ENCODE measurements around the gene ITGA2B.

GRCh38 chr17:44356241-44356640 is 33.2 kb downstream of the ITGA2B start:
- TF ChIP-seq CTCF (IDR thresholded peaks at IDR 0.05; ENCODE audit: poor library complexity): no peak
- TF ChIP-seq EZH2 (IDR thresholded peaks at IDR 0.05; ENCODE audit: borderline replicate concordance): no peak

Measured in hepatocyte (in vitro differentiated cells).